ENCODE results near the gene PSMD8. TPM values are rescaled to one million over a fixed set of nuclear protein-coding genes. Genes with fewer than 3 reads are reported as not detected.

The PSMD8 gene
- total and polyA plus RNA-seq, 9 donors, result 59.1 to 129 (median 85.3) TPM

DNA sequence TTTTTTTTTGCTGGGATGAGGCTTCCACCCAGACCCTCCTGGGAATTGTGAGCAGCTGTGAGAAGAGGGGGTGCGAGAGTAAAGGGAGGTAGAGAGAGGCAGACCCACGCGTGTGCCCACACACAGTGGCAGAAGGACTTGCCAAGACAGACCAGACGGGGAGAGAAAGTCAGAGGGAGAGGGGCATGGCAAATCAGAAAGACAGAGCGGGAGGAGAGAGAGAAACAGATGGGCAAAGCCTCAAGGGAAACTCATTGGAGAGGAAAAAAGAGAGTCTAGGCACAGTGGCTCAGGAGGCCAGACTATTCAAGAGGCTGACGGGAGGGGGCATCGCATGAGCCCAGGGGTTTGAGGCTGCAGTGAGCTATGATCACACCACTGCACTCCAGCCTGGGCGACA, 21.8 kb upstream of the PSMD8 start:
- DNase-seq, result no peak
- WGBS, 3 donors, result 53 to 60% (median 59%) methylated on average over 8 of the region's 8 CpGs
- Histone ChIP-seq H3K36me3 (no peaks in the 10 kb centered on the region), H3K4me3 (no peak overlapping the region), H3K27me3 (no peaks in the 10 kb centered on the region), H3K4me1 (ENCODE audit: insufficient read depth) (no peaks in the 10 kb centered on the region), H3K27ac (no peak overlapping the region), H3K9me3 (no peaks in the 10 kb centered on the region)
- TF ChIP-seq EP300 (IDR thresholded peaks at IDR 0.05), result no peak
- no peak for TF ChIP-seq POLR2A (IDR thresholded peaks at IDR 0.05)
- TF ChIP-seq, protein P1, sequence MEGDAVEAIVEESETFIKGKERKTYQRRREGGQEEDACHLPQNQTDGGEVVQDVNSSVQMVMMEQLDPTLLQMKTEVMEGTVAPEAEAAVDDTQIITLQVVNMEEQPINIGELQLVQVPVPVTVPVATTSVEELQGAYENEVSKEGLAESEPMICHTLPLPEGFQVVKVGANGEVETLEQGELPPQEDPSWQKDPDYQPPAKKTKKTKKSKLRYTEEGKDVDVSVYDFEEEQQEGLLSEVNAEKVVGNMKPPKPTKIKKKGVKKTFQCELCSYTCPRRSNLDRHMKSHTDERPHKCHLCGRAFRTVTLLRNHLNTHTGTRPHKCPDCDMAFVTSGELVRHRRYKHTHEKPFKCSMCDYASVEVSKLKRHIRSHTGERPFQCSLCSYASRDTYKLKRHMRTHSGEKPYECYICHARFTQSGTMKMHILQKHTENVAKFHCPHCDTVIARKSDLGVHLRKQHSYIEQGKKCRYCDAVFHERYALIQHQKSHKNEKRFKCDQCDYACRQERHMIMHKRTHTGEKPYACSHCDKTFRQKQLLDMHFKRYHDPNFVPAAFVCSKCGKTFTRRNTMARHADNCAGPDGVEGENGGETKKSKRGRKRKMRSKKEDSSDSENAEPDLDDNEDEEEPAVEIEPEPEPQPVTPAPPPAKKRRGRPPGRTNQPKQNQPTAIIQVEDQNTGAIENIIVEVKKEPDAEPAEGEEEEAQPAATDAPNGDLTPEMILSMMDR (IDR thresholded peaks at IDR 0.05), result no peak
- intact Hi-C loops (cut with DNase I), result no loop called here

DNA sequence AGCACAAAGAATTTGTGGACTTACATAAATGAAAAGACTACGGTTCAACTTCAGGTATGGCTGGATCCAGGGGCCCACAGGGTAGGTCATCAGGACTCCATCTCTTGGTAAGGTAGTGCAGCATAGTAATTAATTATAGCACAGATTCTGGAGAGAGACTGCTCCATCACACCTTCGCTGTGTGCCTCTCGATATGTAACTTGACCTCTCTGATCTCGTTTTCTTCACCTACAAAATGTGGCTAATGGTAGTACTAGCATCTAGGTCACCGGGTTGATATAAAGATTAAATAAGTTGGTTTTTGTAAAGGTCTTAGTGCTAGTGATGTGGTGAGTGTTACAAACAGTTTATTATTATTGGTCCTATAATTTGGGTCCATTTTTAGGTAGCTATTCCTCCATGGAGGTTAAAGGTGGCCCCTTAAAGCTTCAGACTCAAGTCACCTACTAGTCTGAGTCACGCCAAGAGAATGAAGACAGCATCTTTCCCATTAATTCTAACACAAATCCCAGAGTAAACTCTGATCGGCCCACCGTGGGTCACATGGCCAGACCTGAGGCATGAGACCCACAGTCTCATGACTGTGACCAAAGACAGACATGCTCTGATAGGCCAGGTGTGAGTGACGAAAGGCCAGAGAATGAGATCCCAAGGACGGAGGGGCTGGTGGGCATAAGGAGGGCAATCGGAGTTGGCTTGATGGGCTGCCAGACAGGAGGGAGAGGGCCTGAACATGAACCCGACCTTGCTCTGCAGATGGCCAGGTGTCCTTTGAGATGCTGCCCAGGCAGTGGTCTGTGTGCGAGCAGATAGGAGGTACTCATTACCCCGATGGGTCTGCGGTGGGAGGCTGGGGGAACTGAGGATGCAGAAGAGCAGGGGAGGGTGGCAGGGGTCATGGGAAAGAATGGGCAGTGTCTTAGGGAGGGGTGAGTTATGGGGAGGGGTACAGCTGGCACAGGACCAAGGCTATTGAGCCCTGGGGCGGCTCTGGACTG, 18.3 kb upstream of the PSMD8 start:
- TF ChIP-seq, protein P1 (IDR thresholded peaks at IDR 0.05), result no peak
- TF ChIP-seq EP300 (IDR thresholded peaks at IDR 0.05), result no peak
- Histone ChIP-seq H3K27me3 (no peaks in the 10 kb centered on the region), H3K4me3 (no peak overlapping the region), H3K36me3 (no peaks in the 10 kb centered on the region), H3K27ac (no peak overlapping the region), H3K4me1 (ENCODE audit: insufficient read depth) (no peaks in the 10 kb centered on the region), H3K9me3 (no peaks in the 10 kb centered on the region)
- DNase-seq, result no peak
- intact Hi-C loops (cut with DNase I), result no loop called here
- 67 to 75% (median 71%) methylated on average over 16 of the region's 16 CpGs for WGBS, 3 donors

- H3K4me3 ChIP-seq, result no peak overlapping the region
- 26 to 46% (median 34%) methylated on average over 5 of the region's 5 CpGs for WGBS, 3 donors
- TF ChIP-seq, protein P1 (IDR thresholded peaks at IDR 0.05), result no peak
- TF ChIP-seq EP300 (IDR thresholded peaks at IDR 0.05), result no peak
- no peak for TF ChIP-seq POLR2A (IDR thresholded peaks at IDR 0.05)
- no peak for DNase-seq
- no peak overlapping the region for H3K27ac ChIP-seq
- intact Hi-C loops (cut with DNase I), result no loop called here
- no peaks in the 10 kb centered on the region for H3K9me3 ChIP-seq
- H3K4me1 ChIP-seq (ENCODE audit: insufficient read depth), result peaks cover 3% of the 10 kb centered on the region
- H3K27me3 ChIP-seq, result no peaks in the 10 kb centered on the region
- H3K36me3 ChIP-seq, result no peaks in the 10 kb centered on the region
Measured at GRCh38 chr19:38358071-38358470, 16.3 kb upstream of the PSMD8 start.

DNA sequence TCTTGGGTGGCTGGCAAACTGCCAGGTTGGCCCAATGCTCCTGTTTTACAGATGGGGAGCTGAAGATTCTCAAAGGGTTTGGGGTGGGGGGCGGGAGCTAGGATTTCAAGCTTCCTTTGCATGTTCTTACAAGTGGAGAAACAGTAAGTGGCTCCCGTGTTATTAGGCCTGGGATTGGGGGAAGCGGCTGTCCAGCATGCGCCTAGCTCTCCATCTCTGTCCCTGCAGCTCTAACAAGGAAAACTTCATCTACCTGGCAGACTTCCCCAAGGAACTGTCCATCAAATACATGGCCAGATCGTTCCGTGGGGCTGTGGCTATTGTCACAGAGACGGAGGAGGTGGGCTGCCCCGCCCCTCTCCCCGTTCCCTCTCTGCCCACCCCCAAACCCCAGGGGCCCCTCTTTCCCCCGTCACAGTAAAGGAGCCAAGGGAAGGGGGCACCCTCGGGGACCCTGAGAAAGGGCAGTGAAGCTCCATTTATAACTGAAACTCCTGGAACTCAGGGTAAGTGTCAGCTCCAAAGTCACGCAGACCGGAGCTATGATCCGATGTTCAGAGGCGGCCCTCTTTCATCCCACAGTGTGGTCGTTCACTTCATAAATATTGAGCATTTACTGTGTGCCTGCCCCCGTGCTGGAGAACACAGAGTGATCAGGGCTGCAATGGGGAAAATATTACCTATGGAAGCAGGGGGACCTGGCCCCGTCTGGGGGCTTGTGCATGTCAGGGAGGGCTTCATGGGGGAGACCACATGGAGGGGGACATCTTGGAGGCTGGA, 14.9 kb upstream of the PSMD8 start:
- no peak for DNase-seq
- Histone ChIP-seq H3K27ac (no peak overlapping the region), H3K36me3 (no peaks in the 10 kb centered on the region), H3K4me3 (no peak overlapping the region), H3K27me3 (no peaks in the 10 kb centered on the region), H3K4me1 (ENCODE audit: insufficient read depth) (peaks cover 3% of the 10 kb centered on the region), H3K9me3 (no peaks in the 10 kb centered on the region)
- no peak for TF ChIP-seq EP300 (IDR thresholded peaks at IDR 0.05)
- TF ChIP-seq, protein P1 (IDR thresholded peaks at IDR 0.05), result no peak
- TF ChIP-seq POLR2A (IDR thresholded peaks at IDR 0.05), result no peak
- 38 to 50% (median 43%) methylated on average over 18 of the region's 18 CpGs for WGBS, 3 donors
- intact Hi-C loops (cut with DNase I), result no loop called here
